Measurements from ENCODE around the gene JAG2. TPM values are rescaled to one million over a fixed set of nuclear protein-coding genes. Genes with fewer than 3 reads are reported as not detected.

The JAG2 gene
- total RNA-seq, 1 experiment from 2014 or later, result 43.7 TPM

GRCh38 chr14:105216490-105217247, 48.1 kb upstream of the JAG2 start:
- no peaks in the 10 kb centered on the region for H3K9me3 ChIP-seq (ENCODE audit: control insufficient read depth, insufficient read depth, low read depth, low read length)
- 0 out of 2 replicates have a peak, but pooled peaks cover 2% of the 10 kb centered on the region for H3K36me3 ChIP-seq (ENCODE audit: control insufficient read depth, insufficient read depth, low read length)
- intact Hi-C loops (cut with micrococcal nuclease; ENCODE audit: unreplicated experiment) (no loop called here), in situ Hi-C loops (cut with HindIII; ENCODE audit: low pct_unique_long_range_greater_than_20kb, low sequenced_read_pairs) (no loop called here)
- H3K4me3 ChIP-seq (ENCODE audit: low read depth in 2 of 2, low read length in 2 of 2), result no peak overlapping the region
- DNase-seq (ENCODE audit: low read depth, low spot score) (no peak), ATAC-seq (no peak)
- BruUV-seq (replicated peaks), result no TSS peak
- POLR2A ChIA-PET, result no interaction called here
- no peak overlapping the region for H3K27ac ChIP-seq (ENCODE audit: low read length)
- H3K4me1 ChIP-seq (ENCODE audit: control insufficient read depth, insufficient read depth, low read length), result no peaks in the 10 kb centered on the region
- no peaks in the 10 kb centered on the region for H3K27me3 ChIP-seq (ENCODE audit: control insufficient read depth, insufficient read depth, low read length)
- no peak for TF ChIP-seq REST (IDR thresholded peaks at IDR 0.05; ENCODE audit: insufficient read depth in 1 of 2, low read depth in 2 of 2, low read length in 1 of 2)
- no peak for TF ChIP-seq POLR2AphosphoS5 (IDR thresholded peaks at IDR 0.05; ENCODE audit: low read depth, low read length)
- no peak for TF ChIP-seq TCF7L2 (IDR thresholded peaks at IDR 0.05; ENCODE audit: low read depth, low read length)
- TF ChIP-seq, protein P1, sequence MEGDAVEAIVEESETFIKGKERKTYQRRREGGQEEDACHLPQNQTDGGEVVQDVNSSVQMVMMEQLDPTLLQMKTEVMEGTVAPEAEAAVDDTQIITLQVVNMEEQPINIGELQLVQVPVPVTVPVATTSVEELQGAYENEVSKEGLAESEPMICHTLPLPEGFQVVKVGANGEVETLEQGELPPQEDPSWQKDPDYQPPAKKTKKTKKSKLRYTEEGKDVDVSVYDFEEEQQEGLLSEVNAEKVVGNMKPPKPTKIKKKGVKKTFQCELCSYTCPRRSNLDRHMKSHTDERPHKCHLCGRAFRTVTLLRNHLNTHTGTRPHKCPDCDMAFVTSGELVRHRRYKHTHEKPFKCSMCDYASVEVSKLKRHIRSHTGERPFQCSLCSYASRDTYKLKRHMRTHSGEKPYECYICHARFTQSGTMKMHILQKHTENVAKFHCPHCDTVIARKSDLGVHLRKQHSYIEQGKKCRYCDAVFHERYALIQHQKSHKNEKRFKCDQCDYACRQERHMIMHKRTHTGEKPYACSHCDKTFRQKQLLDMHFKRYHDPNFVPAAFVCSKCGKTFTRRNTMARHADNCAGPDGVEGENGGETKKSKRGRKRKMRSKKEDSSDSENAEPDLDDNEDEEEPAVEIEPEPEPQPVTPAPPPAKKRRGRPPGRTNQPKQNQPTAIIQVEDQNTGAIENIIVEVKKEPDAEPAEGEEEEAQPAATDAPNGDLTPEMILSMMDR (IDR thresholded peaks at IDR 0.05), result no peak
- no peak for TF ChIP-seq SIN3A (IDR thresholded peaks at IDR 0.05; ENCODE audit: borderline replicate concordance, insufficient read depth, low read depth, low read length)
- CTCF ChIA-PET, result no interaction called here

- TF ChIP-seq, protein P1 (IDR thresholded peaks at IDR 0.05), result no peak
- TF ChIP-seq REST (IDR thresholded peaks at IDR 0.05; ENCODE audit: insufficient read depth in 1 of 2, low read depth in 2 of 2, low read length in 1 of 2) (no peak), SIN3A (IDR thresholded peaks at IDR 0.05; ENCODE audit: borderline replicate concordance, insufficient read depth, low read depth, low read length) (no peak), POLR2AphosphoS5 (IDR thresholded peaks at IDR 0.05; ENCODE audit: low read depth, low read length) (no peak), TCF7L2 (IDR thresholded peaks at IDR 0.05; ENCODE audit: low read depth, low read length) (no peak)
- no TSS peak for BruUV-seq (replicated peaks)
- no peak overlapping the region for H3K27ac ChIP-seq (ENCODE audit: low read length)
- no peaks in the 10 kb centered on the region for H3K4me1 ChIP-seq (ENCODE audit: control insufficient read depth, insufficient read depth, low read length)
- intact Hi-C loops (cut with micrococcal nuclease; ENCODE audit: unreplicated experiment) (no loop called here), in situ Hi-C loops (cut with HindIII; ENCODE audit: low pct_unique_long_range_greater_than_20kb, low sequenced_read_pairs) (no loop called here)
- no peaks in the 10 kb centered on the region for H3K9me3 ChIP-seq (ENCODE audit: control insufficient read depth, insufficient read depth, low read depth, low read length)
- no peak for ATAC-seq
- H3K27me3 ChIP-seq (ENCODE audit: control insufficient read depth, insufficient read depth, low read length), result no peaks in the 10 kb centered on the region
- ChIA-PET POLR2A (no interaction called here), CTCF (no interaction called here)
- 0 out of 2 replicates have a peak, but pooled peaks cover 2% of the 10 kb centered on the region for H3K36me3 ChIP-seq (ENCODE audit: control insufficient read depth, insufficient read depth, low read length)
- no peak overlapping the region for H3K4me3 ChIP-seq (ENCODE audit: low read depth in 2 of 2, low read length in 2 of 2)
- no peak for DNase-seq (ENCODE audit: low read depth, low spot score)
Measured at GRCh38 chr14:105215602-105216001, 47.0 kb upstream of the JAG2 start.

Data from Panc1 (cell line).